Sigmoid colon (tissue), 4 donors: Measurements from ENCODE around the gene RLN3.

Experiments
- EP300 ChIP-seq, 4 donors: sonication (generic); formaldehyde crosslinking; IDR thresholded peaks; one replicate each; pipeline ENCODE4 v1.6.1; 2017; ENCODE audit warnings: antibody characterized with exemption in 4 of 4
- POLR2A ChIP-seq, 2 donors: fragments of 450-650 bp; IDR thresholded peaks; one replicate each; pipeline ENCODE4 v1.6.1; 2016; ENCODE audit warnings: antibody characterized with exemption in 2 of 2, mild to moderate bottlenecking in 2 of 2, moderate library complexity in 2 of 2
- POLR2AphosphoS5 ChIP-seq, 4 donors: sonication (generic); formaldehyde crosslinking; IDR thresholded peaks; one replicate each; pipeline ENCODE4 v1.6.1; 2017; ENCODE audit warnings: antibody characterized with exemption in 4 of 4
- TF ChIP-seq, protein P1 (sequence below), 4 experiments: fragments of 450-650 bp in 3 of 4; fragments of 200-600 bp in 1 of 4; IDR thresholded peaks; one replicate each; pipeline ENCODE4 v1.5.1; 2016 to 2019; ENCODE audit warnings: antibody characterized with exemption in 4 of 4, mild to moderate bottlenecking in 3 of 4, moderate library complexity in 2 of 4

DNA sequence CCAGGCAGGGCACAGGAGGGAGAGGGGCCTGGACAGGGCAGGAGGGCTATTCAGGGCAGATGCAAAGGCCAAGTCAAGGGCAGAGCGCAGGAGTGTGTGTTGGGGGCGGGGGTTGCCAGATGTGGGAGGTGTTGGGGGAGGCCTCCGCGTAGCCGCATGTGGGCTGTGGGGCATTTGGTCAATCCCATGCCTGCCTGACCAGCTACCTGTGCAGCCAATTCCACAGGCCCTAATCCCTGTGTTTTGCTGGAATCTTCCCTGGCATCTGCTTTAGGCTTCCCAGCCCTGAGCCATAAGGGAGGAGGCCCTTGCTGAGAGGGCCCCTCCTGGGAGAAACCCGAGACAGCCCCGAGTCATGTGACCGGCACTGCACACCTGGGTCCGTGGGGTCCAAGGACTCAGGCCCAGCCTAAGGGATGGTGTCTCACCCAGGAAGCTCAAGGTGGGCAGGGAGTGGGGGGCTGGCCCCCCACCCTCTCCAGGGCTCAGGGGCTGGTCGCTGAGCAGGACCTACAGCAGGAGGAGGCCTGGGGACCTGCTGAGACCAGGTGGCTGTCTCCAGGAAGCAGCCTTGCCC is 42.1 kb upstream of the RLN3 start:
- TF ChIP-seq, protein P1, sequence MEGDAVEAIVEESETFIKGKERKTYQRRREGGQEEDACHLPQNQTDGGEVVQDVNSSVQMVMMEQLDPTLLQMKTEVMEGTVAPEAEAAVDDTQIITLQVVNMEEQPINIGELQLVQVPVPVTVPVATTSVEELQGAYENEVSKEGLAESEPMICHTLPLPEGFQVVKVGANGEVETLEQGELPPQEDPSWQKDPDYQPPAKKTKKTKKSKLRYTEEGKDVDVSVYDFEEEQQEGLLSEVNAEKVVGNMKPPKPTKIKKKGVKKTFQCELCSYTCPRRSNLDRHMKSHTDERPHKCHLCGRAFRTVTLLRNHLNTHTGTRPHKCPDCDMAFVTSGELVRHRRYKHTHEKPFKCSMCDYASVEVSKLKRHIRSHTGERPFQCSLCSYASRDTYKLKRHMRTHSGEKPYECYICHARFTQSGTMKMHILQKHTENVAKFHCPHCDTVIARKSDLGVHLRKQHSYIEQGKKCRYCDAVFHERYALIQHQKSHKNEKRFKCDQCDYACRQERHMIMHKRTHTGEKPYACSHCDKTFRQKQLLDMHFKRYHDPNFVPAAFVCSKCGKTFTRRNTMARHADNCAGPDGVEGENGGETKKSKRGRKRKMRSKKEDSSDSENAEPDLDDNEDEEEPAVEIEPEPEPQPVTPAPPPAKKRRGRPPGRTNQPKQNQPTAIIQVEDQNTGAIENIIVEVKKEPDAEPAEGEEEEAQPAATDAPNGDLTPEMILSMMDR (IDR thresholded peaks at IDR 0.05) = no peak
- TF ChIP-seq POLR2AphosphoS5 (IDR thresholded peaks at IDR 0.05) = no peak
- TF ChIP-seq POLR2A (IDR thresholded peaks at IDR 0.05) = no peak
- TF ChIP-seq EP300 (IDR thresholded peaks at IDR 0.05) = no peak
